Activated B cell treated with CpG ODN at 0.5 μM for 24 hours (primary cell): Measurements from ENCODE around the gene FITM1. TPM values are rescaled to one million over a fixed set of nuclear protein-coding genes. Genes with fewer than 3 reads are reported as not detected.

Experiments
- ATAC-seq: fragments of 200-7000 bp; cut with Tn5 transposase; one replicate; pipeline ENCODE4 v1.10.0; 2021; ENCODE audit warnings: low read depth, mild to moderate bottlenecking, moderate library complexity
- CTCF ChIA-PET: fragments of 350-600 bp; sonication (Branson Sonifier 250); formaldehyde crosslinking; loops from one replicate; lab custom pipeline; 2021; ENCODE audit warnings: antibody characterized with exemption; lab: Charles Lee
- POLR2A ChIA-PET: fragments of 350-600 bp; sonication (Branson Sonifier 250); formaldehyde crosslinking; loops from one replicate; lab custom pipeline; 2021; ENCODE audit warnings: antibody characterized with exemption; lab: Charles Lee
- DNase-seq: peaks from one replicate; pipeline ENCODE4 v3.0.0; 2022
- H3K27ac Mint-ChIP-seq: one replicate; pipeline ENCODE4 v1.8.0; 2020; ENCODE audit warnings: mixed read lengths
- H3K27me3 Mint-ChIP-seq: one replicate; pipeline ENCODE4 v1.8.0; 2021; ENCODE audit warnings: mixed read lengths
- H3K36me3 Mint-ChIP-seq: one replicate; pipeline ENCODE4 v1.8.0; 2021; ENCODE audit warnings: low read depth, mixed read lengths
- H3K4me1 Mint-ChIP-seq: one replicate; pipeline ENCODE4 v1.8.0; 2021; ENCODE audit warnings: mixed read lengths
- H3K4me3 Mint-ChIP-seq: one replicate; pipeline ENCODE4 v1.8.0; 2020; ENCODE audit warnings: mild to moderate bottlenecking, mixed read lengths
- H3K9me3 Mint-ChIP-seq: one replicate; pipeline ENCODE4 v1.8.0; 2020; ENCODE audit warnings: mixed read lengths
- CTCF ChIP-seq: fragments of 200-600 bp; IDR thresholded peaks from one replicate; pipeline ENCODE4 v1.8.0; 2022; ENCODE audit warnings: antibody characterized with exemption, mild to moderate bottlenecking
- intact Hi-C: fragments of 100-400 bp; cut with micrococcal nuclease; formaldehyde crosslinking; loops from one replicate; pipeline ENCODE4 v1.15.1; 2024
- total RNA-seq: library from RNA; stranded (reverse); gene quantifications from 2 replicates; pipeline ENCODE4 v1.2.3, GENCODE V29; 2022

FITM1 gene
- total RNA-seq, 1 donor from 2014 or later = 2.3 TPM

- H3K27ac Mint-ChIP-seq = peak overlapping the region; percentile 99
- no peak for DNase-seq
- H3K4me3 Mint-ChIP-seq = peak overlapping the region; percentile 24
- no peaks in the 10 kb centered on the region for H3K27me3 Mint-ChIP-seq
- POLR2A ChIA-PET = interaction anchor here (0.7 to 7.4 kb wide), 13 partner anchors 10 to 1002 kb away, joined by 3 to 138 read pairs (median 9); partner anchors contain the start of genes DCAF11, IRF9, NRL and PSME1
- H3K4me1 Mint-ChIP-seq = peaks cover 25% of the 10 kb centered on the region
- no peak for ATAC-seq
- peaks cover 58% of the 10 kb centered on the region for H3K36me3 Mint-ChIP-seq
- H3K9me3 Mint-ChIP-seq = no peaks in the 10 kb centered on the region
- intact Hi-C loops = loop anchor here (10.0 kb wide), 1 partner anchor 542 kb away; the partner anchor contains the start of genes THTPA and ZFHX2
- TF ChIP-seq CTCF = no peak
- CTCF ChIA-PET = interaction anchor here (1.0 to 2.4 kb wide), 2 partner anchors 12 to 39 kb away, joined by 5 to 9 read pairs; no protein-coding TSS in a partner anchor
Measured at GRCh38 chr14:24096545-24097181, 33.8 kb upstream of the FITM1 start.

GRCh38 chr14:24098229-24098926, 32.1 kb upstream of the FITM1 start:
- CTCF ChIA-PET = interaction anchor here (2.4 kb wide), 1 partner anchor 11 kb away, joined by 9 read pairs; no protein-coding TSS in a partner anchor
- Mint-ChIP-seq H3K27ac (no peak overlapping the region), H3K4me1 (peaks cover 18% of the 10 kb centered on the region), H3K9me3 (no peaks in the 10 kb centered on the region), H3K36me3 (peaks cover 71% of the 10 kb centered on the region), H3K4me3 (no peak overlapping the region), H3K27me3 (no peaks in the 10 kb centered on the region)
- DNase-seq (no peak), ATAC-seq (no peak)
- no peak for TF ChIP-seq CTCF
- intact Hi-C loops = loop anchor here (10.0 kb wide), 1 partner anchor 544 kb away; the partner anchor contains the start of genes THTPA and ZFHX2
- POLR2A ChIA-PET = interaction anchor here (0.5 to 1.8 kb wide), 4 partner anchors 9 to 113 kb away, joined by 4 to 9 read pairs (median 4); partner anchors contain the start of genes DCAF11 and NRL

GRCh38 chr14:24098927-24099813, 31.3 kb upstream of the FITM1 start:
- TF ChIP-seq CTCF = no peak
- ChIA-PET CTCF (interaction anchor here (1.1 kb wide), 1 partner anchor 8 kb away, joined by 4 read pairs; no protein-coding TSS in a partner anchor), POLR2A (interaction anchor here (1.1 kb wide), 1 partner anchor 143 kb away, joined by 3 read pairs; the partner anchor contains the start of gene TINF2)
- H3K27ac Mint-ChIP-seq = no peak overlapping the region
- ATAC-seq = no peak
- H3K4me1 Mint-ChIP-seq = peaks cover 14% of the 10 kb centered on the region
- H3K4me3 Mint-ChIP-seq = no peak overlapping the region
- no peak for DNase-seq
- no peaks in the 10 kb centered on the region for H3K27me3 Mint-ChIP-seq
- peaks cover 79% of the 10 kb centered on the region for H3K36me3 Mint-ChIP-seq
- no peaks in the 10 kb centered on the region for H3K9me3 Mint-ChIP-seq
- intact Hi-C loops = loop anchor here (10.0 kb wide), 1 partner anchor 544 kb away; the partner anchor contains the start of genes THTPA and ZFHX2

- H3K27me3 Mint-ChIP-seq = no peaks in the 10 kb centered on the region
- intact Hi-C loops = no loop called here
- peaks cover 2% of the 10 kb centered on the region for H3K9me3 Mint-ChIP-seq
- no peak overlapping the region for H3K27ac Mint-ChIP-seq
- ATAC-seq (no peak), DNase-seq (no peak)
- H3K4me3 Mint-ChIP-seq = no peak overlapping the region
- ChIA-PET CTCF (interaction anchor here (1.0 to 1.1 kb wide), 2 partner anchors 8 to 10 kb away, joined by 4 read pairs; no protein-coding TSS in a partner anchor), POLR2A (interaction anchor here (1.1 kb wide), 1 partner anchor 141 kb away, joined by 3 read pairs; the partner anchor contains the start of gene TINF2)
- H3K4me1 Mint-ChIP-seq = peaks cover 11% of the 10 kb centered on the region
- H3K36me3 Mint-ChIP-seq = peaks cover 82% of the 10 kb centered on the region
- TF ChIP-seq CTCF = no peak
Measured at GRCh38 chr14:24100197-24100981, 30.1 kb upstream of the FITM1 start.
